ENCODE data around the gene NCOA7. TPM values are rescaled to one million over a fixed set of nuclear protein-coding genes. Genes with fewer than 3 reads are reported as not detected.

The NCOA7 gene
- total and polyA plus RNA-seq, 10 of the 15 experiments (the other 5 are each of a cell fraction or from before 2014, with no cell fraction given), result 18.9 to 50.3 (median 34.2) TPM

DNA sequence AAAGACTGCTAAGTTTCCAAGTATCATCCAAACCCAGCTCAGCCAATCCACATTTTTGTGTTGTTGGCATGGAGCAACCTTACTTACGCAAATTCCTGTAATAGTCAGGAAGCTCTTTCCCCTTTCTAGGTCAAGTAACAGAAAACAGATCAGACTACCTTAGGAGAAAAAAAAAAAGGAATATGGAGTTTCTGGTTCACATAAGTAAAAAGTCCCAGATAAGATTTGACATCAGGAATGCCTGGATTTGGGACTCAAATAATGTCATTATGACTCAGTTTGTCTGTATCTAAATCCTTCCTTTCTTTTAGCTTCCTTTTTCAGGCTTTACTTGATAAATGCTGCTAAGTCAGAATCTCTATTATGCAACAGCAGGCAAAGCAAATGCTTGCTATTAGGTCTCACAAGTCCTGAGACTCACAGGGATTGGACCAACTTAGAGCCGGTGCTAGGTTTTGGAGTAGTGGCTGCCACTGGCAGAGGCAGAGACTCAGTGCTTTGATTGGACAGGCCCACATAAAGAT, 44.5 kb downstream of the NCOA7 start:
- Histone ChIP-seq H3K9me3 (replicated peaks; ENCODE audit: control insufficient read depth, insufficient read depth, low read length) (no peaks in the 10 kb centered on the region), H3K4me3 (no peak overlapping the region), H3K27me3 (replicated peaks in 1 of 2; ENCODE audit: control insufficient read depth in 2 of 2, insufficient read depth in 2 of 2, low read length in 1 of 2) (no peaks in the 10 kb centered on the region), H3K36me3 (ENCODE audit: control insufficient read depth in 2 of 2, insufficient read depth in 2 of 2, low read length in 1 of 2) (no peaks in the 10 kb centered on the region), H2AFZ (ENCODE audit: control insufficient read depth, low read depth, low read length) (no peak overlapping the region), H3K9ac (ENCODE audit: control insufficient read depth, insufficient read depth, low read length) (no peak overlapping the region), H4K20me1 (ENCODE audit: control insufficient read depth, insufficient read depth) (no peaks in the 10 kb centered on the region), H3K4me2 (ENCODE audit: control insufficient read depth, insufficient read depth) (no peak overlapping the region), H3K4me1 (ENCODE audit: control insufficient read depth, insufficient read depth, low read length) (peaks cover 18% of the 10 kb centered on the region), H3K27ac (ENCODE audit: control insufficient read depth, insufficient read depth) (no peak overlapping the region), H3K79me2 (ENCODE audit: control insufficient read depth, insufficient read depth, low read length) (peaks cover 17% of the 10 kb centered on the region)
- no peak for FAIRE-seq
- no peak for DNase-seq (ENCODE audit: low read depth, low spot score)
- TF ChIP-seq, protein P1, sequence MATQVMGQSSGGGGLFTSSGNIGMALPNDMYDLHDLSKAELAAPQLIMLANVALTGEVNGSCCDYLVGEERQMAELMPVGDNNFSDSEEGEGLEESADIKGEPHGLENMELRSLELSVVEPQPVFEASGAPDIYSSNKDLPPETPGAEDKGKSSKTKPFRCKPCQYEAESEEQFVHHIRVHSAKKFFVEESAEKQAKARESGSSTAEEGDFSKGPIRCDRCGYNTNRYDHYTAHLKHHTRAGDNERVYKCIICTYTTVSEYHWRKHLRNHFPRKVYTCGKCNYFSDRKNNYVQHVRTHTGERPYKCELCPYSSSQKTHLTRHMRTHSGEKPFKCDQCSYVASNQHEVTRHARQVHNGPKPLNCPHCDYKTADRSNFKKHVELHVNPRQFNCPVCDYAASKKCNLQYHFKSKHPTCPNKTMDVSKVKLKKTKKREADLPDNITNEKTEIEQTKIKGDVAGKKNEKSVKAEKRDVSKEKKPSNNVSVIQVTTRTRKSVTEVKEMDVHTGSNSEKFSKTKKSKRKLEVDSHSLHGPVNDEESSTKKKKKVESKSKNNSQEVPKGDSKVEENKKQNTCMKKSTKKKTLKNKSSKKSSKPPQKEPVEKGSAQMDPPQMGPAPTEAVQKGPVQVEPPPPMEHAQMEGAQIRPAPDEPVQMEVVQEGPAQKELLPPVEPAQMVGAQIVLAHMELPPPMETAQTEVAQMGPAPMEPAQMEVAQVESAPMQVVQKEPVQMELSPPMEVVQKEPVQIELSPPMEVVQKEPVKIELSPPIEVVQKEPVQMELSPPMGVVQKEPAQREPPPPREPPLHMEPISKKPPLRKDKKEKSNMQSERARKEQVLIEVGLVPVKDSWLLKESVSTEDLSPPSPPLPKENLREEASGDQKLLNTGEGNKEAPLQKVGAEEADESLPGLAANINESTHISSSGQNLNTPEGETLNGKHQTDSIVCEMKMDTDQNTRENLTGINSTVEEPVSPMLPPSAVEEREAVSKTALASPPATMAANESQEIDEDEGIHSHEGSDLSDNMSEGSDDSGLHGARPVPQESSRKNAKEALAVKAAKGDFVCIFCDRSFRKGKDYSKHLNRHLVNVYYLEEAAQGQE (IDR thresholded peaks at IDR 0.05; ENCODE audit: low read depth, low read length), result no peak
- TF ChIP-seq, protein P2, sequence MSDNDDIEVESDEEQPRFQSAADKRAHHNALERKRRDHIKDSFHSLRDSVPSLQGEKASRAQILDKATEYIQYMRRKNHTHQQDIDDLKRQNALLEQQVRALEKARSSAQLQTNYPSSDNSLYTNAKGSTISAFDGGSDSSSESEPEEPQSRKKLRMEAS (IDR thresholded peaks at IDR 0.05; ENCODE audit: low read depth, low read length), result no peak
- TF ChIP-seq EED (IDR thresholded peaks at IDR 0.05; ENCODE audit: low read depth), result no peak
- ChIA-PET CTCF (interaction anchor here (0.7 to 3.4 kb wide), 14 partner anchors 10 to 316 kb away, joined by 3 to 30 read pairs (median 10); partner anchors contain the start of genes HINT3 and NCOA7), RAD21 (ENCODE audit: unreplicated experiment) (interaction anchor here (0.8 to 8.2 kb wide), 15 partner anchors 7 to 122 kb away, joined by 3 to 135 read pairs (median 7); partner anchors contain the start of genes HINT3 and NCOA7), SMC1A (ENCODE audit: uncharacterized antibody, unreplicated experiment) (interaction anchor here (0.8 to 13.4 kb wide), 20 partner anchors 10 to 151 kb away, joined by 3 to 161 read pairs (median 7); partner anchors contain the start of genes NCOA7 and TRMT11), POLR2A (interaction anchor here (0.6 to 2.9 kb wide), 9 partner anchors 10 to 45 kb away, joined by 3 to 22 read pairs (median 5); partner anchors contain the start of gene NCOA7)
- no peak for ATAC-seq
- in situ Hi-C loops (cut with MboI) (no loop called here), intact Hi-C loops (cut with micrococcal nuclease; ENCODE audit: unreplicated experiment) (no loop called here)
- BruUV-seq (replicated peaks), result no TSS peak
- WGBS (ENCODE audit: insufficient coverage, insufficient replicate concordance, low lambda C conversion rate, missing lambda C conversion rate), result 94% methylated on average over 2 of the region's 2 CpGs

Measured in GM12878 (cell line).